ENCODE results near the gene METTL8. TPM values are rescaled to one million over a fixed set of nuclear protein-coding genes. Genes with fewer than 3 reads are reported as not detected.

Gene METTL8
- total and polyA plus RNA-seq, 2 experiments from 2014 or later, result 60.9 to 64.3 TPM

GRCh38 chr2:171342067-171342413 lies 91.8 kb downstream of the METTL8 start (continued):
- TF ChIP-seq, protein P1, sequence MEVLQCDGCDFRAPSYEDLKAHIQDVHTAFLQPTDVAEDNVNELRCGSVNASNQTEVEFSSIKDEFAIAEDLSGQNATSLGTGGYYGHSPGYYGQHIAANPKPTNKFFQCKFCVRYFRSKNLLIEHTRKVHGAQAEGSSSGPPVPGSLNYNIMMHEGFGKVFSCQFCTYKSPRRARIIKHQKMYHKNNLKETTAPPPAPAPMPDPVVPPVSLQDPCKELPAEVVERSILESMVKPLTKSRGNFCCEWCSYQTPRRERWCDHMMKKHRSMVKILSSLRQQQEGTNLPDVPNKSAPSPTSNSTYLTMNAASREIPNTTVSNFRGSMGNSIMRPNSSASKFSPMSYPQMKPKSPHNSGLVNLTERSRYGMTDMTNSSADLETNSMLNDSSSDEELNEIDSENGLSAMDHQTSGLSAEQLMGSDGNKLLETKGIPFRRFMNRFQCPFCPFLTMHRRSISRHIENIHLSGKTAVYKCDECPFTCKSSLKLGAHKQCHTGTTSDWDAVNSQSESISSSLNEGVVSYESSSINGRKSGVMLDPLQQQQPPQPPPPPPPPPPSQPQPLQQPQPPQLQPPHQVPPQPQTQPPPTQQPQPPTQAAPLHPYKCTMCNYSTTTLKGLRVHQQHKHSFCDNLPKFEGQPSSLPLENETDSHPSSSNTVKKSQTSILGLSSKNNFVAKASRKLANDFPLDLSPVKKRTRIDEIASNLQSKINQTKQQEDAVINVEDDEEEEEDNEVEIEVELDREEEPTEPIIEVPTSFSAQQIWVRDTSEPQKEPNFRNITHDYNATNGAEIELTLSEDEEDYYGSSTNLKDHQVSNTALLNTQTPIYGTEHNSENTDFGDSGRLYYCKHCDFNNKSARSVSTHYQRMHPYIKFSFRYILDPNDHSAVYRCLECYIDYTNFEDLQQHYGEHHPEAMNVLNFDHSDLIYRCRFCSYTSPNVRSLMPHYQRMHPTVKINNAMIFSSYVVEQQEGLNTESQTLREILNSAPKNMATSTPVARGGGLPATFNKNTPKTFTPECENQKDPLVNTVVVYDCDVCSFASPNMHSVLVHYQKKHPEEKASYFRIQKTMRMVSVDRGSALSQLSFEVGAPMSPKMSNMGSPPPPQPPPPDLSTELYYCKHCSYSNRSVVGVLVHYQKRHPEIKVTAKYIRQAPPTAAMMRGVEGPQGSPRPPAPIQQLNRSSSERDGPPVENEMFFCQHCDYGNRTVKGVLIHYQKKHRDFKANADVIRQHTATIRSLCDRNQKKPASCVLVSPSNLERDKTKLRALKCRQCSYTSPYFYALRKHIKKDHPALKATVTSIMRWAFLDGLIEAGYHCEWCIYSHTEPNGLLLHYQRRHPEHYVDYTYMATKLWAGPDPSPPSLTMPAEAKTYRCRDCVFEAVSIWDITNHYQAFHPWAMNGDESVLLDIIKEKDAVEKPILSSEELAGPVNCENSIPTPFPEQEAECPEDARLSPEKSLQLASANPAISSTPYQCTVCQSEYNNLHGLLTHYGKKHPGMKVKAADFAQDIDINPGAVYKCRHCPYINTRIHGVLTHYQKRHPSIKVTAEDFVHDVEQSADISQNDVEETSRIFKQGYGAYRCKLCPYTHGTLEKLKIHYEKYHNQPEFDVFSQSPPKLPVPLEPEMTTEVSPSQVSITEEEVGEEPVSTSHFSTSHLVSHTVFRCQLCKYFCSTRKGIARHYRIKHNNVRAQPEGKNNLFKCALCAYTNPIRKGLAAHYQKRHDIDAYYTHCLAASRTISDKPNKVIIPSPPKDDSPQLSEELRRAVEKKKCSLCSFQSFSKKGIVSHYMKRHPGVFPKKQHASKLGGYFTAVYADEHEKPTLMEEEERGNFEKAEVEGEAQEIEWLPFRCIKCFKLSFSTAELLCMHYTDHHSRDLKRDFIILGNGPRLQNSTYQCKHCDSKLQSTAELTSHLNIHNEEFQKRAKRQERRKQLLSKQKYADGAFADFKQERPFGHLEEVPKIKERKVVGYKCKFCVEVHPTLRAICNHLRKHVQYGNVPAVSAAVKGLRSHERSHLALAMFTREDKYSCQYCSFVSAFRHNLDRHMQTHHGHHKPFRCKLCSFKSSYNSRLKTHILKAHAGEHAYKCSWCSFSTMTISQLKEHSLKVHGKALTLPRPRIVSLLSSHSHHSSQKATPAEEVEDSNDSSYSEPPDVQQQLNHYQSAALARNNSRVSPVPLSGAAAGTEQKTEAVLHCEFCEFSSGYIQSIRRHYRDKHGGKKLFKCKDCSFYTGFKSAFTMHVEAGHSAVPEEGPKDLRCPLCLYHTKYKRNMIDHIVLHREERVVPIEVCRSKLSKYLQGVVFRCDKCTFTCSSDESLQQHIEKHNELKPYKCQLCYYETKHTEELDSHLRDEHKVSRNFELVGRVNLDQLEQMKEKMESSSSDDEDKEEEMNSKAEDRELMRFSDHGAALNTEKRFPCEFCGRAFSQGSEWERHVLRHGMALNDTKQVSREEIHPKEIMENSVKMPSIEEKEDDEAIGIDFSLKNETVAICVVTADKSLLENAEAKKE (CRISPR knock-in tag; IDR thresholded peaks at IDR 0.05), result no peak
- TF ChIP-seq CREB1 (CRISPR knock-in tag; IDR thresholded peaks at IDR 0.05; ENCODE audit: low read depth), result no peak
- TF ChIP-seq ETS1 (IDR thresholded peaks at IDR 0.05), result no peak
- TF ChIP-seq STAT1 (IDR thresholded peaks at IDR 0.05; ENCODE audit: unreplicated experiment), result no peak
- TF ChIP-seq ZNF331 (CRISPR knock-in tag; IDR thresholded peaks at IDR 0.05; ENCODE audit: low read depth), result no peak
- no peak for TF ChIP-seq NANOG (IDR thresholded peaks at IDR 0.05; ENCODE audit: borderline replicate concordance)
- no peak for TF ChIP-seq ZNF114 (CRISPR knock-in tag; IDR thresholded peaks at IDR 0.05)
- TF ChIP-seq JUNB (IDR thresholded peaks at IDR 0.05; ENCODE audit: unreplicated experiment), result no peak
- TF ChIP-seq POLR2AphosphoS5 (IDR thresholded peaks at IDR 0.05; ENCODE audit: low read depth), result no peak

DNA sequence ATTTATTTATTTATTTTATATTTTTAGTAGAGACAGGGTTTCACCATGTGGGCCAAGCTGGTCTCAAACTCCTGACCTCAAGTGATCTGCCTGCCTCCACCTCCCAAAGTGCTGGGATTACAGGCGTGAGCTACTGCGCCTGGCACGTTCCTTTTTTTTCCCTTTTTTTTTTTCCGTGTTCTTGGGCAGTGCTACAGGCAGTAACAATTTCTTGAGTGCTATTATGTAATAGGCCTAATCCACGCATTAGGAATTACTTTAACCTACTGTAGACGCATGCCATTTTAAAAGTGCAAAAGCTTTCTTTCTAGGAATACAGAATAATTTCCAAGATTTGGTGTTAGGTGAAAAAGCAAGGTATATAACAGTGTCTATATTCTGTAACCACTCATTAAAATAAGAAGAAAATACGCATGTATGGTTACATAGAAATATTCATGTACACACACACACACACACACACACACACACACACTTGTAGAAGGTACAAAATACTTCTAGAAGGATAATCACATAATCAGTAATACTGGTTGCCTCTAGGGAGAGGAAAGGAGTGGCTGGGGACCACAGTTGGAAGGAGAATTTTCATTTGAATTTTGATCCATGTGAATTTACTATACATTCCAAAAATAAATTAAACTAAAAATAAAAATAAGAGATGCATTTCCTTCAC lies 92.3 kb downstream of the METTL8 start:
- no peaks in the 10 kb centered on the region for H3F3A ChIP-seq (replicated peaks; ENCODE audit: low read depth)
- H3K27ac ChIP-seq (ENCODE audit: low read depth), result no peak overlapping the region; the same call in 1 of the 2 replicates
- H3K9me2 ChIP-seq (ENCODE audit: insufficient read depth), result no peaks in the 10 kb centered on the region
- no peaks in the 10 kb centered on the region for H3K79me2 ChIP-seq (replicated peaks; ENCODE audit: insufficient read depth)
- no peaks in the 10 kb centered on the region for H4K20me1 ChIP-seq (replicated peaks; ENCODE audit: insufficient read depth)
- Mint-ChIP-seq H3K4me1 (peaks cover 9% of the 10 kb centered on the region; the same call in 2 of the 3 replicates), H3K36me3 (ENCODE audit: low read depth) (peaks cover 5% of the 10 kb centered on the region; the same call in 1 of the 3 replicates), H3K27ac (no peak overlapping the region), H3K9me3 (no peaks in the 10 kb centered on the region), H3K4me3 (no peak overlapping the region), H3K27me3 (ENCODE audit: insufficient read depth, low read depth, poor library complexity) (peaks cover 2% of the 10 kb centered on the region)
- no peaks in the 10 kb centered on the region for H3K36me3 ChIP-seq (ENCODE audit: insufficient read depth)
- no peak for DNase-seq (ENCODE audit: low spot score)
- peaks cover 6% of the 10 kb centered on the region for H3K4me1 ChIP-seq (ENCODE audit: insufficient read depth)
- H3K4me3 ChIP-seq, result no peak overlapping the region
- H3K4me2 ChIP-seq, result no peak overlapping the region
- ATAC-seq, result no peak
- no peaks in the 10 kb centered on the region for H3K27me3 ChIP-seq (ENCODE audit: insufficient read depth)
- H2AFZ ChIP-seq, result no peak overlapping the region
- TF ChIP-seq, protein P2, sequence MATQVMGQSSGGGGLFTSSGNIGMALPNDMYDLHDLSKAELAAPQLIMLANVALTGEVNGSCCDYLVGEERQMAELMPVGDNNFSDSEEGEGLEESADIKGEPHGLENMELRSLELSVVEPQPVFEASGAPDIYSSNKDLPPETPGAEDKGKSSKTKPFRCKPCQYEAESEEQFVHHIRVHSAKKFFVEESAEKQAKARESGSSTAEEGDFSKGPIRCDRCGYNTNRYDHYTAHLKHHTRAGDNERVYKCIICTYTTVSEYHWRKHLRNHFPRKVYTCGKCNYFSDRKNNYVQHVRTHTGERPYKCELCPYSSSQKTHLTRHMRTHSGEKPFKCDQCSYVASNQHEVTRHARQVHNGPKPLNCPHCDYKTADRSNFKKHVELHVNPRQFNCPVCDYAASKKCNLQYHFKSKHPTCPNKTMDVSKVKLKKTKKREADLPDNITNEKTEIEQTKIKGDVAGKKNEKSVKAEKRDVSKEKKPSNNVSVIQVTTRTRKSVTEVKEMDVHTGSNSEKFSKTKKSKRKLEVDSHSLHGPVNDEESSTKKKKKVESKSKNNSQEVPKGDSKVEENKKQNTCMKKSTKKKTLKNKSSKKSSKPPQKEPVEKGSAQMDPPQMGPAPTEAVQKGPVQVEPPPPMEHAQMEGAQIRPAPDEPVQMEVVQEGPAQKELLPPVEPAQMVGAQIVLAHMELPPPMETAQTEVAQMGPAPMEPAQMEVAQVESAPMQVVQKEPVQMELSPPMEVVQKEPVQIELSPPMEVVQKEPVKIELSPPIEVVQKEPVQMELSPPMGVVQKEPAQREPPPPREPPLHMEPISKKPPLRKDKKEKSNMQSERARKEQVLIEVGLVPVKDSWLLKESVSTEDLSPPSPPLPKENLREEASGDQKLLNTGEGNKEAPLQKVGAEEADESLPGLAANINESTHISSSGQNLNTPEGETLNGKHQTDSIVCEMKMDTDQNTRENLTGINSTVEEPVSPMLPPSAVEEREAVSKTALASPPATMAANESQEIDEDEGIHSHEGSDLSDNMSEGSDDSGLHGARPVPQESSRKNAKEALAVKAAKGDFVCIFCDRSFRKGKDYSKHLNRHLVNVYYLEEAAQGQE (IDR thresholded peaks at IDR 0.05; ENCODE audit: unreplicated experiment), result no peak
- TF ChIP-seq POLR2AphosphoS5 (IDR thresholded peaks at IDR 0.05; ENCODE audit: low read depth), result no peak
- no peak for TF ChIP-seq ETS1 (IDR thresholded peaks at IDR 0.05)
- no peak for TF ChIP-seq EZH2 (IDR thresholded peaks at IDR 0.05; ENCODE audit: low read depth, unreplicated experiment)
